OCI-LY7 (cell line): Measurements from ENCODE around the gene GRK4. TPM values are rescaled to one million over a fixed set of nuclear protein-coding genes. Genes with fewer than 3 reads are reported as not detected.

ENCODE experiments used
- BruUV-seq: library from RNA; stranded (reverse); fragments of 400-500 nt; replicated peaks from 2 replicates; lab custom pipeline; 2021; lab: Mats Ljungman, UMichigan
- CTCF ChIA-PET: fragments of 300-600 bp; sonication (Branson Sonifier 250); formaldehyde crosslinking; loops from one replicate; lab custom pipeline; 2022; ENCODE audit warnings: antibody characterized with exemption; ENCODE audit not compliant: unreplicated experiment; lab: Charles Lee
- POLR2A ChIA-PET: fragments of 300-600 bp; sonication (Branson Sonifier 250); formaldehyde crosslinking; loops from one replicate; lab custom pipeline; 2022; ENCODE audit warnings: antibody characterized with exemption; lab: Charles Lee
- DNase-seq: peaks from one replicate; pipeline ENCODE4 v3.0.0-alpha.2; 2015; ENCODE audit warnings: low spot score
- H2AFZ ChIP-seq: fragments of 200-600 bp; sonication (generic), shearing (Covaris generic); 2 replicates; pipeline ENCODE4 v1.6.1; 2014; ENCODE audit warnings: mild to moderate bottlenecking, antibody characterized with exemption, low read length, moderate library complexity
- H3K27ac ChIP-seq: fragments of 200-600 bp; sonication (generic); 2 replicates; pipeline ENCODE4 v1.5.1; 2014; ENCODE audit warnings: mixed run types, low read depth, mild to moderate bottlenecking, moderate library complexity, low read length, inconsistent platforms; ENCODE audit not compliant: poor library complexity, severe bottlenecking
- H3K36me3 ChIP-seq: fragments of 200-600 bp; sonication (generic); 2 replicates; pipeline ENCODE4 v1.6.1; 2014; ENCODE audit warnings: mild to moderate bottlenecking, antibody characterized with exemption, low read length, moderate library complexity, mixed read lengths; ENCODE audit not compliant: insufficient read depth
- H3K4me1 ChIP-seq: fragments of 200-600 bp; sonication (generic); 2 replicates; pipeline ENCODE4 v1.5.1; 2014; ENCODE audit warnings: mild to moderate bottlenecking, low read length; ENCODE audit not compliant: insufficient read depth, poor library complexity, severe bottlenecking
- H3K4me2 ChIP-seq: fragments of 200-600 bp; sonication (generic); 2 replicates; pipeline ENCODE4 v1.6.1; 2014; ENCODE audit warnings: mild to moderate bottlenecking, low read length
- H3K4me3 ChIP-seq: fragments of 200-600 bp; sonication (generic); 2 replicates; pipeline ENCODE4 v1.5.1; 2014; ENCODE audit warnings: mild to moderate bottlenecking, low read depth, low read length; ENCODE audit not compliant: poor library complexity, severe bottlenecking
- H3K79me2 ChIP-seq: fragments of 200-600 bp; sonication (generic); 2 replicates; pipeline ENCODE4 v1.6.1; 2016; ENCODE audit warnings: low read depth, mild to moderate bottlenecking, low read length, moderate library complexity, mixed read lengths; ENCODE audit not compliant: insufficient read depth
- H3K9me2 ChIP-seq: fragments of 200-600 bp; sonication (generic); 2 replicates; pipeline ENCODE4 v1.6.1; 2016; ENCODE audit warnings: mild to moderate bottlenecking, low read length, mixed read lengths; ENCODE audit not compliant: insufficient read depth
- H3K9me3 ChIP-seq: fragments of 200-600 bp; sonication (generic); 2 replicates; pipeline ENCODE4 v1.6.1; 2014; ENCODE audit warnings: mild to moderate bottlenecking, mixed run types, low read length, mixed read lengths
- H4K20me1 ChIP-seq: fragments of 200-600 bp; sonication (generic); 2 replicates; pipeline ENCODE4 v1.6.1; 2014; ENCODE audit warnings: mild to moderate bottlenecking, antibody characterized with exemption, low read length, moderate library complexity, mixed read lengths; ENCODE audit not compliant: insufficient read depth
- EZH2phosphoT487 ChIP-seq: fragments of 200-600 bp; sonication (generic); IDR thresholded peaks from 2 replicates; pipeline ENCODE4 v1.6.1; 2018; ENCODE audit warnings: low read depth, borderline replicate concordance, mild to moderate bottlenecking, mixed run types, antibody characterized with exemption, low read length, moderate library complexity, mixed read lengths
- intact Hi-C: fragments of 100-400 bp; cut with micrococcal nuclease; formaldehyde crosslinking; loops from one replicate; pipeline ENCODE4 v1.10.0; 2022; ENCODE audit not compliant: unreplicated experiment
- total RNA-seq, 2 experiments: library from RNA; depleted of rRNA in 1 of 2; stranded (reverse); fragments of >200 nt in 1 of 2; shearing (Covaris generic) in 1 of 2; gene quantifications; 2 replicates each; pipeline ENCODE4 v1.2.3, GENCODE V29; 2014 to 2022
- TF ChIP-seq, protein P1 (sequence below): fragments of 200-600 bp; sonication (generic); conservative IDR thresholded peaks from 2 replicates; pipeline ENCODE4 v1.5.1; 2014; ENCODE audit warnings: mild to moderate bottlenecking, antibody characterized with exemption, low read length, moderate library complexity, mixed read lengths

Gene GRK4
- total RNA-seq, 2 experiments from 2014 or later = 6.5 to 9.1 TPM

- H4K20me1 ChIP-seq = no peaks in the 10 kb centered on the region
- TF ChIP-seq, protein P1, sequence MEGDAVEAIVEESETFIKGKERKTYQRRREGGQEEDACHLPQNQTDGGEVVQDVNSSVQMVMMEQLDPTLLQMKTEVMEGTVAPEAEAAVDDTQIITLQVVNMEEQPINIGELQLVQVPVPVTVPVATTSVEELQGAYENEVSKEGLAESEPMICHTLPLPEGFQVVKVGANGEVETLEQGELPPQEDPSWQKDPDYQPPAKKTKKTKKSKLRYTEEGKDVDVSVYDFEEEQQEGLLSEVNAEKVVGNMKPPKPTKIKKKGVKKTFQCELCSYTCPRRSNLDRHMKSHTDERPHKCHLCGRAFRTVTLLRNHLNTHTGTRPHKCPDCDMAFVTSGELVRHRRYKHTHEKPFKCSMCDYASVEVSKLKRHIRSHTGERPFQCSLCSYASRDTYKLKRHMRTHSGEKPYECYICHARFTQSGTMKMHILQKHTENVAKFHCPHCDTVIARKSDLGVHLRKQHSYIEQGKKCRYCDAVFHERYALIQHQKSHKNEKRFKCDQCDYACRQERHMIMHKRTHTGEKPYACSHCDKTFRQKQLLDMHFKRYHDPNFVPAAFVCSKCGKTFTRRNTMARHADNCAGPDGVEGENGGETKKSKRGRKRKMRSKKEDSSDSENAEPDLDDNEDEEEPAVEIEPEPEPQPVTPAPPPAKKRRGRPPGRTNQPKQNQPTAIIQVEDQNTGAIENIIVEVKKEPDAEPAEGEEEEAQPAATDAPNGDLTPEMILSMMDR = no peak
- no peak for TF ChIP-seq EZH2phosphoT487
- peak overlapping the region; percentile 52 for H3K4me3 ChIP-seq
- no peaks in the 10 kb centered on the region for H3K79me2 ChIP-seq
- peak overlapping the region; percentile 56 for H3K4me2 ChIP-seq
- no peaks in the 10 kb centered on the region for H3K9me2 ChIP-seq
- no peaks in the 10 kb centered on the region for H3K36me3 ChIP-seq
- H3K27ac ChIP-seq = no peak overlapping the region
- intact Hi-C loops = no loop called here
- BruUV-seq = no TSS peak
- peaks cover 42% of the 10 kb centered on the region for H3K4me1 ChIP-seq
- DNase-seq = no peak
- peak overlapping the region; percentile 53; the same call in 1 of the 2 replicates for H2AFZ ChIP-seq
- no peaks in the 10 kb centered on the region for H3K9me3 ChIP-seq
- ChIA-PET CTCF (no interaction called here), POLR2A (interaction anchor here (0.5 to 1.2 kb wide), 2 partner anchors 19 to 1259 kb away, joined by 3 to 4 read pairs; no protein-coding TSS in a partner anchor)
Measured at GRCh38 chr4:3040452-3041191, 77.3 kb downstream of the GRK4 start.

DNA sequence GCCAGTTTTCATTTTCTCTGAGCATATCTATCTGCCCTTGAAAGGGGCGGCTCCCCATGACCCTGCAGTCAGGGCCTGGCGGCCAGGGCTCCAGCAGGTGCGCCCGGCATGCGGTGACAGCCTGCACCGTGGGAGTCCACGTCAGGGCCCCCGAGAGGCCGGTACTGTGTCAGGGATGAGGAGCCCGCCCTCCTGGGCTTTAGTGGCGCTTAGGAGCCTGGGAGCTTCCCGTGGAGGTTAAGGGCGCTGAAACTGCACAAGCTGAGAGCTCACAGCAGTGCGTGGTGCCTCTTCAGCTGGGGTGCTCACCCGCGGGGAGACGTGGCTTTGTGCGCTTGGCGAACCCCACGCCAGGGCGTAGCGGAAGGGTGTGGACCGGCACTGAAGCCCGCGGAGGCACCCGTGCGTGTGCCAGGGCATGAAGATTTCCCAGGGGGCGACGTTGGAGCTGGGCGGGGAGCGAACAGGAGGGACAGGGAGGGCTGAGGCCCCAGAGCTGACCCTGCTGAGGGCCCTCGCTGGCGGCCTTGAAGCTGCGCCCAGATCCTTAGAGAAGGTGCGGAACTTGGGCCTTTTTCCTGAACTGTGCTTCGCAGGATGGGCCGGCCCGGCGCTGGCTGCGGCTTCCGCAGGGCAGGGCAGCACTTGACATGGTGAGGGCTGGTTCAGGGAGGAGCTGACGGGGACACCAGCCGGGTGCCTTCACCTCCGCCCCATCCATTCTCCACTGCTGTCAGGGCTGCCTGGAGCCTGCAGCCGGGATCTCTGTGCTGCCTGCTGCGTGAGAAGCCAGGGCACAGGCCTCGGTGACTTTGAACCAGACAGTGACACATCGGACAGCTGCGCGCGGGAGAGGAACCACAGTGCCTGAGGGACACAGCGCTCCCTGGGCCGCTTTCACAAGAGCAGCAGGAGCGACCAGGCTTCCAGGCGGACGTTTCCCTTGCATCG lies 78.1 kb downstream of the GRK4 start:
- Histone ChIP-seq H3K36me3 (no peaks in the 10 kb centered on the region), H3K4me1 (peaks cover 51% of the 10 kb centered on the region), H3K27ac (no peak overlapping the region), H3K4me2 (peak overlapping the region; percentile 56), H2AFZ (peak overlapping the region; percentile 53), H3K9me3 (no peaks in the 10 kb centered on the region), H3K9me2 (no peaks in the 10 kb centered on the region), H4K20me1 (no peaks in the 10 kb centered on the region), H3K79me2 (no peaks in the 10 kb centered on the region), H3K4me3 (peak overlapping the region; percentile 52)
- BruUV-seq = no TSS peak
- intact Hi-C loops = no loop called here
- ChIA-PET CTCF (no interaction called here), POLR2A (interaction anchor here (0.7 to 1.0 kb wide), 2 partner anchors 95 to 721 kb away, joined by 3 to 4 read pairs; no protein-coding TSS in a partner anchor)
- no peak for TF ChIP-seq EZH2phosphoT487
- TF ChIP-seq, protein P1 = no peak
- DNase-seq = peak; percentile 21
